Daoy (cell line): ENCODE results near the gene F2RL2. TPM values are rescaled to one million over a fixed set of nuclear protein-coding genes. Genes with fewer than 3 reads are reported as not detected.
"Not testable (repeated sequence)": the region's sequence is repeated elsewhere in the genome, so short reads cannot be mapped to it uniquely, and the experiment has no call there.

Experiments
- DNase-seq: peaks from one replicate; pipeline ENCODE4 v3.0.0-alpha.2; 2015; ENCODE audit warnings: low read depth
- total RNA-seq: library from RNA; depleted of rRNA; stranded (reverse); fragments of >200 nt; shearing (Covaris generic); gene quantifications from 2 replicates; pipeline ENCODE4 v1.2.3, GENCODE V29; 2014

F2RL2 gene
- total RNA-seq, 1 experiment from 2014 or later, result 1.5 TPM

DNA sequence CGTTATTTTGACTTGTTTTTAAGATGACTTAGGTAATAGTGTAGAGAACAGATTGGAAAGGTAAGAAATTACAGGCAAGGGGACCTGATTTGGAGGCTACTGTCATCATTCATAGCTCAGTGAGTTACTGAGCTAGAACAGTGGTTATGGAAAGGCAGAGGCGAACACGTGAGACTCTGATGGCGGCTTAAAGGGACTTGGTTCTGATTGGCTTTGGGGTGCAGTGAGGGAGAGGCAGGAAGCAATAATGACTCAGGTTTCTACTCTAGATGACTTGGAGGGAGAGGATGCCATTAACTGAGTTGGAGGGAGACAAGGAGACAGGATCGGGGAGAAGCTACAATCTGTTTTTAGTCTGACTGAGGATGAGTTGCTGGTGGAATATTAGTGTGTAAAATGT is 3.0 kb downstream of the F2RL2 start:
- no peak for DNase-seq

DNA sequence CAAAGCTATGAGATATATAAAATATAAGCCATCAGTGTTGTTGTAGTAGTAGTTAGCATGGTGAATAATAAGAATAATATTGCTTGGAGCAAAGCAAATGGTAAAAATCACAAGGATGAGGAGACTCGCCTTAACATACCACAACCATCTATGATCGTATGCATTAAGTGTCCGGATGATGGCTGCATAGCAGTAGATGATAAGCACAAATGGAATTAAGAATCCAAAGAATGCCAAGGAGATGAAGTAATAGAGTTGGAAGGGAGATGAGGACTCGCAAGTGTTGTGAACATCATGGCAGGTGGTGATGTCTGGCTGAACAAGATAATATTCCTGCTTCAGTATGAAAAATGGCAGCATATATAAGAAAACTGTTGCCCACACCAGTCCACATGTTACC is 5.5 kb downstream of the F2RL2 start:
- DNase-seq, result peak; percentile 15

DNA sequence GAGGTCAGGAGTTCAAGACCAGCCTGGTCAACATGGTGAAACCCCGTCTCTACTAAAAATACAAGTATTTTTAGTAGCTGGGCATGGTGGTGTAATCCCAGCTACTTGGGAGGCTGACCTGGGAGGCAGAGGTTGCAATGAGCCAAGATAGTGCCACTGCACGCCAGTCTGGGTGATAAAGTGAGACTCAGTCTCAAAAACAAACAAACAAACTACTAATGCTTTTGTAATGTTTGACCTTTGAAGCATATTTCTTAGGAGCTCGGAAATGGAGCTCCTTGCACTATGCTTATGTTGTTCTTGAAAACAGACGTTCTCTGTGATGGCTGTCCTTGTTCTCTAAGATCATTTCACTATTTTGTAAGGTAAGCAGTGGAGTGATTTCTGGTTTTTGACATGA is 6.0 kb downstream of the F2RL2 start:
- no peak for DNase-seq

- DNase-seq, result no peak
These were observed 7.0 kb downstream of the F2RL2 start for GRCh38 chr5:76616206-76616605.

GRCh38 chr5:76615759-76616158 is 7.4 kb downstream of the F2RL2 start:
- peak; percentile 32 for DNase-seq

DNA sequence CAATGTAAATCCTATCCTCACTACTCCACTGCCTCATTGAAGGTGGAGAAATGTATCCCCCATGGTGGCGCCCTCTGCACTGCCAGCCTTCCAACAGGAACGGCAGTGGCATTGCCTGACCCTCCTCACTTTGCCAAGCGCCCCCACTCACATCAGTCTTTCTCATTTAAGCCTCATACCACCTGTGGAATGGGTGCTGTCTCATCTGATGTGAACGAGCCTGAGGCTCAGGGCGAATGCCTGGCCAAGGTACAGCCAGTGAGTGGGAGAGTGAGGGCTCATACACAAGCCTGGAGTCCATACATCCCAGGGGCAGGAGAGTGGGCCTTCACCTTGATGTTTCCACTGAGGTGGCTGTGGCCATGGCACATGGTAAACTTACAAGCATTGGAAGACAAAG is 10.3 kb downstream of the F2RL2 start:
- no peak for DNase-seq

- DNase-seq, result peak; percentile 25
These were observed 13.0 kb downstream of the F2RL2 start for GRCh38 chr5:76610196-76610595.

- DNase-seq, result peak; percentile 33
These were observed 14.4 kb downstream of the F2RL2 start for GRCh38 chr5:76608833-76609232.

DNA sequence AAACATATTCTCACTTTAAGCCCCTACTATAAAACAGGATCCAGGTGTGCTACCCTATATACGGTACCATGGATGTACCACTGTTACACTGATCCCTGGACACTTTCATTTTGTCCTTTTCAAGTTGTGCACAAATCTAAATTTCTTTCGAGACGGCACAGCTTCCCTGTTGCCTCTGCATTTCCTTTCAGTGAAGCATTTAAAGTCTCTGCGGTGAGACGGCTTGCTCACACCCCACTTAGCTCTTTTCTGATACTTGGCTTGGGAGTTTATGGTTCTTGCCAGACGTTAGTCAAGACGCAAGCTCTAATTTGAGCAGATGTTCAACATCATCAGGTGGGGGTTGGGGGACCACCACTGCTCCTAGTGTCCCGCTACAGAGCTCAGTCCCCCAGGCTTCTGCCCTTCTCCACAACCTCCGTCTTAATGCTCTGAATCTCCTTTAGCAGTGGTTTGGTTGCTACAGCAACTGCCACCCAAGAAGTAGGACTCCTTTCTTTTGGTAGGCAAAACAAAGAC is 15.8 kb downstream of the F2RL2 start:
- DNase-seq, result peak; percentile 14

DNA sequence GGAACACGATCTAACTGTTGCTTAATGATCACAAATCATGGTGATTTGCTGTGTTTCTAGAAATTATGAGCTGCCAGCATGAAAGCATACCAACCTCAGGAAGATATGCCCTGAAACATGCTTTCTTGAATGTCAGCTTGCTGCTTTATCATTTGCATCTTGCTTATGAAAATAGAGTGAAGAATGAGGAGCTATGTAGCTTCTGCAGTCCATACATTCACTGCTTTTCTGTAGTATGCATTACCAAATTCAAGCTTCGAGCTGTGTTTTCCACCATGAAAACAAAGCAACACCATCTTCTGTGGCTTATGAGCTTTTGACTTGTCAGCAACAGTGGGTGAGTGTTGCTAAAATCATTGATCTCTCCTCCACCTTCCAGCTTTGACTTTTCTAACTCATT is 16.5 kb downstream of the F2RL2 start:
- DNase-seq, result no peak

DNA sequence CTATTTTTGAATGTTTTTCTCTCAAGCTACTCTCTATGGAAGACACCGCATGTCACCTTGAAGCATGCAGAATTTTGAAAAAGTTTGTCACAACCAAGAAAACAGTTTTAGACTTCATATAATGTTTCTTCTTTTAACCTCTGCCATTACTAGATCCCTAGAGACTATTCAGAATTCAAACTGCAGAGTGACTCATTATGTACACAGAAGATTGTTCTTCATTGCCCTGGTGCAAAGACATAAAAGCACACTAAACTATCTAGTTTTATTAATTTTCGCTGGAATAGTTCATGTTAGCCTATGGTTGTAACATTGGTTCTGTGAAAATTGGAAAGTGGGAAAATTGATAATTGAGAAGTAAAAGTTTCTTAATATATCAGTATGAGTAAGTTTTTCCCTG is 18.4 kb downstream of the F2RL2 start:
- DNase-seq, result peak; percentile 21

GRCh38 chr5:76603991-76604390 is 19.2 kb downstream of the F2RL2 start:
- not testable (repeated sequence) for DNase-seq

- peak; percentile 23 for DNase-seq
These were observed 21.0 kb downstream of the F2RL2 start for GRCh38 chr5:76602094-76602726.

DNA sequence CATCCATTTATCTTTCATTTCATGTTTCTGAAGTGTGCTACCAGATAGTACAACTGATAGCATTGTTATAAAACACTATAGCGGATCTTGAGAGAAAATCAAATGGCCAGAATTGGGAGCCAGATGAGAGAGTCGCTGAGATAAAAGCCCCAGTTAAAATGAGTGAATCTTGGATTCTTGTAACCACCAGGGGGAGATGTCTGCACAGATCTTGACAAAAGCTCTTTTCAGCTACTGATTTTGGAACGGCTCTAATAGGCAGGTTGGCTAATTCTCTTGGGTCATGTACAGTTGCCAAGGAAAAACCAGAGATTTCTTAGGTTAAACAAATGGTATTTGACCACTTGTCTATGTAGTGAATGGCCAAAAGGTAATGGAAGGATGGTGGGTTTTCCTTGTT is 21.7 kb downstream of the F2RL2 start:
- peak; percentile 63 for DNase-seq

GRCh38 chr5:76600716-76601115 is 22.5 kb downstream of the F2RL2 start:
- no peak for DNase-seq

- no peak for DNase-seq
These were observed 24.7 kb downstream of the F2RL2 start for GRCh38 chr5:76598531-76598930.

GRCh38 chr5:76595755-76596481 is 27.3 kb downstream of the F2RL2 start:
- DNase-seq, result no peak

- DNase-seq, result no peak
These were observed 29.1 kb downstream of the F2RL2 start for GRCh38 chr5:76594107-76594506.

- no peak for DNase-seq
These were observed 30.5 kb downstream of the F2RL2 start for GRCh38 chr5:76592692-76593091.

DNA sequence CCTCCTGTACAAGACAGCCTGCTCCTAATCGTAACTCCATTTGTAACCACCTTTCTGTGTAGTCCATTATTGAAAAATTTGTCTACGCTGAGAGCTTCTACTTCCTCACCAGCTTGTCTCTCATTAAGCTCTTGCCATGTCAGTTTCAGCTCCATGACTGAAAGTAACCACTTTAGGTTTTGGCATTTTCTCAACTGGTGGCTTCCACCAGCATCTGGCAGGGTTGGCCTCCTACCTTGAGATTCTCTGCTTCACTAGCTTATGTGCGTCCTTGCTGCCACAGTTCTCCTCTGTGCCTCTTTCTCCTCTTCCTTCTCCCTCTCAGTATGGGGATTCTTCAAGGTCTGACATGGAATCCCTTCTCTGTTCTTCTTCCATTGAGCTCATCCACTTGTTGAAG is 31.8 kb downstream of the F2RL2 start:
- no peak for DNase-seq

GRCh38 chr5:76590027-76590426 is 33.2 kb downstream of the F2RL2 start:
- DNase-seq, result no peak

DNA sequence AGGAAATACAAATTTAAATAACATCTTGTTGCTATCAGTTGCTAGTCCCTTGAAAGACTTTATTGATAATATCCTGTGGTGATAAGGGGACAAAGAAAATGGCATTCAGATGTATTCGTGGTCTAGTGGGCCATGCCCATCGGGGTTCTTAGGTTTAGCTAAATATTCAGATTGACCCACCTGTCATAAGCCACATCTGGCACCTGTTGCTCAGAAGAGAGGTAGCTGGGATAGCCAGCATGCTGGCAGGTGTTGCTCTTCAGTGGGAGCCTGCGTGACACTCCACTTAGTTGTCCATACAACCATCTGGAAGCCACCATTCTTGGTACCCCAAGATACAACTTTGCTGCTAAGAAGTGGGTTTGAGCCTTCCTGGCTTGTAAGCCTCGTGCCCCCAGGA is 36.7 kb downstream of the F2RL2 start:
- DNase-seq, result no peak

GRCh38 chr5:76585783-76586217 is 37.4 kb downstream of the F2RL2 start:
- DNase-seq, result no peak
